ENCODE results near the gene PKD1.
"Not testable (repeated sequence)": the region's sequence is repeated elsewhere in the genome, so short reads cannot be mapped to it uniquely, and the experiment has no call there.

PKD1 gene

GRCh38 chr16:2150418-2151187 lies 14.9 kb upstream of the PKD1 start:
- no peak for DNase-seq (ENCODE audit: low spot score)

DNA sequence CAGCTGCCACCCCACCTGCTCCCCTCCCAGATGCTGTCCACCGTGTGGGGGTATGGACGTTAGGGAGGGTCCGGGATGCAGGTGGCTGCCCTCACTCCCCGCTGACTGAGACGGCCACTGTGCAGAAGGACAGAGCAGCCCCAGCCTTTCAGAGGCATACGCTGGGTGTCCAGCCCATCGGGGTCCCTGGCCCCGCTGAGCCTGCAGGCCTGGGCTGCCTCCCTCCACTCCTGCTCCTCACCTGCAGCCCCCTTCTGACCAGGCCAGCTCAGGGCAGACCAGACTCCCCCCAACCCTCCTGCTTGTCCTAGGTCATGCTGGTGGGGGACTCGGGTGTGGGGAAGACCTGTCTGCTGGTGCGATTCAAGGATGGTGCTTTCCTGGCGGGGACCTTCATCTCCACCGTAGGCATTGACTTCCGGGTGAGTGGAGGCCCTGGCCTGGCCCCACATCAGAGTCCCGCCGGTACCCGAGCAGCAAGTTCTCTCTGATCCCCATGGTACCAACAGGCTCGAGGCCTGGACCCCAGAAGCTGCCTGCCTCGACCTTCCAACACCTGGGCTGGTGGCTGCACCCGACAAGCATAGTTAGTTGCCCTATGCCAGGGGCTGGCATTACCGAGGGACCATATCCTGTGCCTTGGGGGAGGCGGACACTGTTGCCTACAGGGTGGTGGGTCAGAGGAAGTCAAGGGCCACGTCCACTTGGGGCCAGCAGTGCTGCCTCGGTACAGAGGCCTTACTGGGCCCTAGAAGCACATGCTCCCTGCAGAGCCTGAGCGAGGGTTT lies 14.1 kb upstream of the PKD1 start:
- DNase-seq (ENCODE audit: low spot score) = no peak

DNA sequence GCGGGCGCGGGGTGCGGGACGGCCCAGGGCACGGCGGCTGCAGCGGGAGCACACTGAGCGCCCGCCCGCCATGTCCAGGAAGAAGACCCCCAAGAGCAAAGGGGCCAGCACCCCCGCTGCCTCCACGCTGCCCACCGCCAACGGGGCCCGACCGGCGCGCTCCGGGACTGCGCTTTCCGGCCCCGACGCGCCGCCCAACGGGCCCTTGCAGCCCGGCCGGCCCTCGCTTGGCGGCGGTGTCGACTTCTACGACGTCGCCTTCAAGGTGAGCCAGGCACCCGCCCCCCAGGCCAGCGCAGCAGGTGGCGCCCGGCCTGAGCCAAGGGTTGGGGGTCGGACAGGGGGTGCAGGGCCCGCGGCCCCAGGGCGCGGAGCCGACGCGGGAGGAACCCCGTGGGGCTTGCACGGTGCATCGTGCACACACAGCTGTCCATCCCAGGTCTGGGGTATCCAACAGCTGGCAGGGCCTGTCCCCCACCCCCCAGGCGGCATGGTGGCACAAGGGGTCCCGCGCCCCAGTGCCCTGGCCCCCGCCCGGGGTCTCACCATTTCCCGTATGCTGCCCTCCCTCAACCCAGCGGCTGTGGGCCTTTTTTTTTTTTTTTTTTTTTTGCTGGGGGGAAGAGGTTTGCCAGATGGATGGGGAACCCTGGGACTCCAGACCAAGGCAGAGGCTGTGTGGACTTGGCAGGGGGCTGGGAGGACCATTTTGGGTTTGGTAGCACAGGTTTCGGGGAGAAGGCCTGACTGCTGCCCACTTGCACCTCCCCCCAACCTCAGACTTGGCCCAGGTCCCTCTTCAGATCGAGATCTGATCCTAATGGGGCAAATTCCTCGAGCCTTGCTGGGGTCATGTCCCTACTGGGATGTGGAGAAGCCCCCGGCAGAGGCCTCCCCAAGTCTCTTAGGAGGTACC lies 13.3 kb upstream of the PKD1 start:
- peak; percentile 47 for DNase-seq (ENCODE audit: low spot score)

DNA sequence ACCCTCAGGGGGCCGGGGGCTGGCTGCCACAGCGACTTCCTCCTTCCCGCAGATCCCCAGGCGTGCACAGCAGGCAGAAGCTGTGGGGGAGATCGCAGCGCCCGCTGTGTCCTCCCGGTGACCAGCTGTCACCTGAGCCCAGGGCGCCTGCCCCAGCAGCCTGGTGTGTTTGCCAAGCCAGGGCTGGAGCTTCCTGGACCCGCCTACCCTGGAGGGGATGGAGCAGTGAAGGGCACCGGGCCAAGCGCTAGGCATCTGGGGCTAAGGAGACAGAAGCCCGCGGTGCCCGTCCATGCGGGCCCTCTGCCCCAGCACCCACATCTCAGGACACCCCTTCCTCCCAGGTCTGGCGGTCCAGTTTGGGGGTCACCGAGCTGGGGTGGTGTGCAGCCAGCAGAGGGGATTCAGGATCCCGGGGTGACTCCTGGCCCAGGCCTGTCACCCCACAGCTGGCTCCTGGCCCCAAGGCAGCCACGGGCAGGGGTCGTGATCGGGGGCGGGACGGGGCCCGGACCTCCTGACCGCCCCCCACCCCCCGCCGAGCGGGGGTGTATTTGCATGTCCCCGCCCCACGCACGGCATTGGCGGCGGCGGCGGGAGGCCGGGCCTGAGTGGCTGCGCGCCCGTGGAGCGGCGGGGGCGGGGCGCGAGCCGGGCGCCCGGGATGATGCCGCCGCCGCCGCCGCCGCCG lies 12.4 kb upstream of the PKD1 start, which contains the start of gene RAB26:
Gene RAB26, plus strand, starts transcription at position 645 of the 691 bp plus-strand sequence. CDS start 159 bp downstream, outside the sequence.
- peak; percentile 58 for DNase-seq (ENCODE audit: low spot score)

- DNase-seq (ENCODE audit: low spot score) = no peak
These were observed 11.7 kb upstream of the PKD1 start for GRCh38 chr16:2147378-2147777.

GRCh38 chr16:2145843-2146242 lies 10.1 kb upstream of the PKD1 start:
- no peak for DNase-seq (ENCODE audit: low spot score)

DNA sequence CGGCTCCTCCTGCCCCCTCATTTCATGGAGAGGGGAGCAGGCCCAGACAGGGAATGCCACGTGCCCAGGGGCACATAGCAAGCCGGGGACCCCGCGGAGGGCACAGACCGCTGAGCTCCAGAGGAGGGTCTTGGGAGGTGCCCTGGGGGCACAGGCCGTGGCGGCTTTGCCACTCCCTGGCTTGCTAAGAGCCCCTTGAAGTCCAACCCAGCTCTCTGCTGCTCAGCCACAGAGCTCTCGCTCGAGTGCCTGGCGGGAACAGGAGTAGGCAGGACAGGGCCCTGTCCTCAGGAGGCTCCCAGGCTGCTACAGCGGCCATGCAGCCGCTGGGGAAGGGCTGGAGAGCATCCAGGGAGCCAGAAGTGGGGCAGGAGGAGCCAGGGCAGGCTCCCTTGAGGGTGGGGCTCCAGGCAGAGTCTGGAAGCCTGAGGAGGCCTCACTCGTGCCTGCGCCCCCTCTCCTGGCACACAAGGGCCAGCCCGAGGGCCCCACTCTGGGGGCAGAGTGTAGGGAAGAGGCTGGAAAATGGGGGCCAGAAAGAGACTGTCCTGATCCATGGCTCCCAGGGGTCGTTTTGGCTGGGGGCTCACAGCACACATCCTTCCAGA lies 8.3 kb upstream of the PKD1 start:
- no peak for DNase-seq (ENCODE audit: low spot score)

- DNase-seq (ENCODE audit: low spot score) = no peak
These were observed 7.5 kb upstream of the PKD1 start for GRCh38 chr16:2142942-2143877.

- not testable (repeated sequence) for DNase-seq (ENCODE audit: low spot score)
These were observed 627 bp downstream of the PKD1 start for GRCh38 chr16:2135071-2135470.

DNA sequence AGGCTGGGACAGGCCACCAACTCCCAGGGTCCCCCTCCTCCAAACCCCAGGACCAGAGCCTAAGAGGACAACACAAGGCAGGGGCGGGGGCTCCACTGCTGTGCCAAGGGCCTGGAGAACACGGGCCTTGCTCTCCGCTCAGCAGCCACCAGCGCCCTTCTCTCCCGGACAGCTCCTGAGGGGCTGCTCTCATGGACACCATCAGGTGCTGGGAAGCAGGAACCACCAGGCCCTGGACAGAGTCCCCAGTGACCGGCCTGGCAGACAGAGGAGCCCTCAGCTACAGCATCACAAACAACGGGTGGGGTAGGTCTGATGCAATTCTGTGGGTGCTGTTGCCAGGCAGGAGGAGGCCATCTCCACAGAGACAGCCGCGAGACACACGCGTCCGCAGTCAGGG lies 1.9 kb downstream of the PKD1 start:
- not testable (repeated sequence) for DNase-seq (ENCODE audit: low spot score)

- not testable (repeated sequence) for DNase-seq (ENCODE audit: low spot score)
These were observed 5.7 kb downstream of the PKD1 start for GRCh38 chr16:2129890-2130447.

DNA sequence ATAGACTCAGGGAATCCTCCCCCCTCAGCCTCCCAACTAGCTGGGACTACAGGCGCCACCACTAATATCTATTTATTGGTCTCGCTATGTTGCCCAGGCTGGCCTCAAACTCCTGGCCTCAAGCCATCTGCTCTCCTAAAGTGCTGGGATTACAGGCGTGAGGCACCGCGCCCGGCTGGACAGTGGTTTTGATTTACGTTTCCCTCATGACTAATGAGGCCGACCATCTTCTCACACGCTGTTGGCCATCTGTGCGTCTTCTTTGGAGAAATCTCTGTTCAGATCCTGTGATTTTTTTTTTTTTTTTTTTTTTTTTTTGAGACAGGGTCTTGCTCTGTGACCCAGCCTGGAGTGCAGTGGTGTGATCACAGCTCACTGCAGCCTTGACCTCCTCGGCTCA lies 6.4 kb downstream of the PKD1 start:
- not testable (repeated sequence) for DNase-seq (ENCODE audit: low spot score)

- not testable (repeated sequence) for DNase-seq (ENCODE audit: low spot score)
These were observed 7.9 kb downstream of the PKD1 start for GRCh38 chr16:2127630-2128280.

DNA sequence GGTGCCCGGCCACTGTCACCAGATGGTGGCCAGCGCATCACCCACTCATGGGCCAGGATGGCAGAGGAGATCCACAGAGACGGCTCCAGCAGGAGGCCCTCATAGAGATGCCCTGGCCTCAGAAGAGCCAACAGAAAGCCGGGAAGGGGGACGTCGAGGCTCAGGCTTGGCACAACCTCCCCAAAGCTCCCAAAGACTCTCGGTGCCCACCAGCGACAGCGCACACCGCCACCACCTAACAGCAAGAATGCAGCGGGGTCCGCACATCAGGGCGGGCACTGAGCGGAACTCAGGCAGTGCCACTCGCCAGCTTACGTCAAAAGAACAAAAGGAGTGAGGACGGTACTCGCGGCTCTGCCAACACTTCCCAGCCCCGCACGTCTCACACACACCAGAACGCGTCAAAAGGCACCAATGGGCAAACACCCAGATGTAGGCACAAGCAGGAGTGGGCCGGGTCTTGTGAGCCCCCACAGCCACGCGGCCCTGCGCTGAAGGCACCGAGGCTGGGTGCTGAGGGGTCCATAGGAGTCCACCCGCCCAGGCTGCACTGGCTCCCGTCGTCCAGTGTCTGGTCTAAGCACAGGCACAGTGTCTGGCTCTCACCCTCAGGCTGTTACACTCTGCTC lies 8.7 kb downstream of the PKD1 start:
- DNase-seq (ENCODE audit: low spot score) = not testable (repeated sequence)

DNA sequence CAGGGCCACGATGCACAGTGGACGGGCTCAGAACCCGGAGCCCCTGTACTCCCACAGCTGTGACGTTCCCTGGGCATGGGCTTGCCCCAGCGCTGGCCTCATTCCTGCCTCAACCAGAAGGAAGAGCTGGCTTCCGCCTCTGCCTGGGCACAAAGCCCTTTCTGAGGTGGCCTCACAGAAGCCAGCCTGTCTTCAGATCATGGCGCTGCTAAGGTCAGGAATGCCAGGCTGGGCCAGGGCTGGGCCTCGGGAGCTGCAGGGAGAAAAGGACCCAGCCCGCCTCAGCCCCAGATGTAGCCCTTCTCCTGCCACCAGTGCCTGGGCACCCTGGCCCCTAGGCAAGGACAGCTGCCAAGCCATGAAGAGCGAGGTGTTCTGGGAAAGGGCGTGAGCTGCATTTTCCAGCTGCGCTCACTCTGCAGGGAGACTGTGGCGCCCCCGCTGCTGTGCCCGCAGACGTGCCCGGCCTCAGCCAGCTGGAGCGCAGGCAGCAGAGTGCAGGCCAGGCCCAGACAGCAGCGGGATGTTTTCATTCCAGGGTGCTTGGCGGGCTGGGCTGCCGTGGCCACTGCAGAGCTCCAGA lies 9.4 kb downstream of the PKD1 start:
- not testable (repeated sequence) for DNase-seq (ENCODE audit: low spot score)

GRCh38 chr16:2125609-2126008 lies 10.1 kb downstream of the PKD1 start:
- DNase-seq (ENCODE audit: low spot score) = not testable (repeated sequence)

- DNase-seq (ENCODE audit: low spot score) = peak; percentile 47
These were observed 10.8 kb downstream of the PKD1 start for GRCh38 chr16:2124694-2125444.

GRCh38 chr16:2124377-2124693 lies 11.4 kb downstream of the PKD1 start:
- DNase-seq (ENCODE audit: low spot score) = not testable (repeated sequence)

Data from hepatic stellate cell (primary cell).